Glomerular visceral epithelial cell (primary cell): ENCODE data around the gene ACSM5.

ENCODE experiments used
- DNase-seq: peaks from one replicate; pipeline ENCODE4 v3.0.0-alpha.2; 2016; ENCODE audit errors: extremely low spot score

ACSM5 gene

GRCh38 chr16:20409398-20410120 lies at the start of gene ACSM5:
Gene ACSM5, plus strand, starts transcription at chr16:20409534. Its CDS starts 1,951 bp downstream, at chr16:20411485.
- peak; percentile 80 for DNase-seq

- no peak for DNase-seq
These were observed 49.3 kb upstream of the ACSM5 start for GRCh38 chr16:20359997-20360396.

GRCh38 chr16:20363191-20363590 lies 46.1 kb upstream of the ACSM5 start:
- no peak for DNase-seq

GRCh38 chr16:20364051-20364450 lies 45.3 kb upstream of the ACSM5 start:
- no peak for DNase-seq

- no peak for DNase-seq
These were observed 39.8 kb upstream of the ACSM5 start for GRCh38 chr16:20369452-20370054.

- DNase-seq: no peak
These were observed 36.6 kb upstream of the ACSM5 start for GRCh38 chr16:20372701-20373100.

- DNase-seq: no peak
These were observed 32.2 kb upstream of the ACSM5 start for GRCh38 chr16:20377181-20377580.

- no peak for DNase-seq
These were observed 28.6 kb upstream of the ACSM5 start for GRCh38 chr16:20380782-20381181.

- DNase-seq: no peak
These were observed 27.0 kb upstream of the ACSM5 start for GRCh38 chr16:20382202-20382948.

- DNase-seq: peak; percentile 67
These were observed 26.0 kb upstream of the ACSM5 start for GRCh38 chr16:20383106-20384029.

GRCh38 chr16:20385844-20386832 lies 23.2 kb upstream of the ACSM5 start:
- peak; percentile 44 for DNase-seq

GRCh38 chr16:20387978-20388377 lies 21.4 kb upstream of the ACSM5 start:
- no peak for DNase-seq

- no peak for DNase-seq
These were observed 20.5 kb upstream of the ACSM5 start for GRCh38 chr16:20388854-20389253.

GRCh38 chr16:20391045-20391444 lies 18.3 kb upstream of the ACSM5 start:
- no peak for DNase-seq

- DNase-seq: no peak
These were observed 15.3 kb upstream of the ACSM5 start for GRCh38 chr16:20393801-20394577.

- DNase-seq: no peak
These were observed 13.4 kb upstream of the ACSM5 start for GRCh38 chr16:20395946-20396345.

GRCh38 chr16:20396846-20397467 lies 12.4 kb upstream of the ACSM5 start:
- no peak for DNase-seq

GRCh38 chr16:20397468-20398074 lies 11.8 kb upstream of the ACSM5 start:
- no peak for DNase-seq

GRCh38 chr16:20398603-20399002 lies 10.7 kb upstream of the ACSM5 start:
- no peak for DNase-seq
